Sigmoid colon (tissue), 7 donors: ENCODE measurements around the gene RAB12. TPM values are rescaled to one million over a fixed set of nuclear protein-coding genes. Genes with fewer than 3 reads are reported as not detected.

Experiments
- DNase-seq: peaks from one replicate; pipeline ENCODE4 v3.0.0-alpha.2; 2019
- H3K27ac ChIP-seq, 4 donors: fragments of 200-600 bp; sonication (generic); one replicate each; pipeline ENCODE4 v1.5.1; 2016 to 2019; ENCODE audit warnings: mild to moderate bottlenecking in 1 of 4
- H3K27me3 ChIP-seq, 3 donors: fragments of 200-600 bp; sonication (generic); one replicate each; pipeline ENCODE4 v1.5.1; 2019; ENCODE audit warnings: mild to moderate bottlenecking in 1 of 3
- H3K36me3 ChIP-seq, 4 donors: fragments of 200-600 bp; sonication (generic); one replicate each; pipeline ENCODE4 v1.5.1; 2016 to 2019
- H3K4me1 ChIP-seq, 4 donors: fragments of 200-600 bp; sonication (generic); one replicate each; pipeline ENCODE4 v1.5.1; 2017 to 2019
- H3K4me3 ChIP-seq, 4 donors: fragments of 200-600 bp; sonication (generic); one replicate each; pipeline ENCODE4 v1.5.1; 2017 to 2019; ENCODE audit warnings: mild to moderate bottlenecking in 2 of 4, moderate library complexity in 1 of 4
- H3K9me3 ChIP-seq, 4 donors: fragments of 200-600 bp in 3 of 4; sonication (generic) in 3 of 4; one replicate each; pipeline versions ENCODE4 v1.5.1 to v1.6.1; 2013 to 2019
- EP300 ChIP-seq, 4 donors: sonication (generic); formaldehyde crosslinking; IDR thresholded peaks; one replicate each; pipeline ENCODE4 v1.6.1; 2017; ENCODE audit warnings: antibody characterized with exemption in 4 of 4
- POLR2A ChIP-seq, 2 donors: fragments of 450-650 bp; IDR thresholded peaks; one replicate each; pipeline ENCODE4 v1.6.1; 2016; ENCODE audit warnings: antibody characterized with exemption in 2 of 2, mild to moderate bottlenecking in 2 of 2, moderate library complexity in 2 of 2
- POLR2AphosphoS5 ChIP-seq, 4 donors: sonication (generic); formaldehyde crosslinking; IDR thresholded peaks; one replicate each; pipeline ENCODE4 v1.6.1; 2017; ENCODE audit warnings: antibody characterized with exemption in 4 of 4
- WGBS, 2 donors: extraction: QIAGEN DNeasy Blood & Tissue Kit; methylation state at CpG; one replicate each; pipeline ENCODE4 v1.1.7; 2013; 5-methylcytosine and 5-hydroxymethylcytosine counted together
- intact Hi-C: fragments of 100-400 bp; cut with DNase I; formaldehyde crosslinking; loops from one replicate; pipeline ENCODE4 v1.15.1; 2023
- polyA plus RNA-seq, 3 donors: library from polyadenylated mRNA; stranded (reverse); fragments of 200-250 nt; gene quantifications; one replicate each; pipeline ENCODE4 v1.2.3, GENCODE V29; 2013
- total RNA-seq, 4 donors: library from RNA; depleted of rRNA; stranded (reverse); fragments of >200 nt; gene quantifications; one replicate each; pipeline ENCODE4 v1.1.0, GENCODE V29; 2016
- TF ChIP-seq, protein P1 (sequence below), 4 experiments: fragments of 450-650 bp in 3 of 4; fragments of 200-600 bp in 1 of 4; IDR thresholded peaks; one replicate each; pipeline ENCODE4 v1.5.1; 2016 to 2019; ENCODE audit warnings: antibody characterized with exemption in 4 of 4, mild to moderate bottlenecking in 3 of 4, moderate library complexity in 2 of 4
- donor health status: healthy with polysubstance abuse.
- donor health status: Bipolar disorder and iron deficiency.
- donor health status: healthy.

The RAB12 gene
- total and polyA plus RNA-seq, 7 donors, result 9.2 to 87.8 (median 69.5) TPM

DNA sequence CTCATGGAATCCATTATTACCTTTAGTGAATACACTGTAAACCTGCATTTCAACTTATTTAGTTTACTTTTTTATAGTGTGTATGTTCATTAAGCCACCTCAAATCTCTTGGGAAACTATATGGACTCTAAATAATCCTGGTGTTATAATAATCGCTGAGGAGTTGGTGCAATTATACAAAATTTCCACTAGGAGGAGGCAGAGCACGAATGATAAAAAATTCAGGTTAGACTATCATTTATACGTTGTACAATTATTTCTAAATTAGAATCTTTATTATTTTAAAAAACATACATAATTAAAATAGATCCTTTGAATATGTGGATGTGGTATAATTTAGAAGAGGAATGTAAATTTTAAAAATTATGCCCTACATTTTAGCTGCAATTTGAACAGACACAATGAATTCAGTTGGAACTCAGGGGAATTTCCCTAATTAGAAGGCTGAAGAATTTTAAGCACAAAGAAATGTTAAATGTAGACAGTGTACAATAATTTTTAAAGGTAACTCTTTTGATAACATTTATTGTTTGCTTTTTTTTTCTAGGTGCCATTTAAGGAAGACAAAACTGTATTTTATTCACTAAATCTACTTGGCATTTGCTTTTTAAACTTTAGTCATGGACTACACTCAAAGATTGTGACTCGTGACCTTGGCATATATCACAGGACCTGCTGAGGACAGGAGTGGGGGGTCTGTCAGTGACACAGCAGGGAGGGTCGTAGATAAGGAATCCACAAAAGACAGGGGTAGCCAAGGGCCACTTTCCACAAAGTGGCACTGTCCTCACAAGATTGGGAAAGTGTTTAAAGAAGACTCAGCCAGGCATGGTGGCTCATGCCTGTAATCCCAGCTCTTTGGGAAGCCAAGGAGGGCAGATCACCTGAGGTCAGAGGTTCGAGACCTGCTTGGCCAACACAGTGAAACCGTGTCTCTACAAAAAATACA, 45.5 kb downstream of the RAB12 start:
- intact Hi-C loops, result loop anchor here (5.0 kb wide), 2 partner anchors 38 to 403 kb away; no protein-coding TSS in a partner anchor
- Histone ChIP-seq H3K27me3 (no peaks in the 10 kb centered on the region), H3K9me3 (no peaks in the 10 kb centered on the region), H3K27ac (no peak overlapping the region), H3K4me3 (no peak overlapping the region), H3K4me1 (no peaks in the 10 kb centered on the region), H3K36me3 (no peaks in the 10 kb centered on the region)
- DNase-seq, result no peak
- 34 to 43% methylated on average over 7 of the region's 7 CpGs for WGBS, 2 donors
- TF ChIP-seq, protein P1, sequence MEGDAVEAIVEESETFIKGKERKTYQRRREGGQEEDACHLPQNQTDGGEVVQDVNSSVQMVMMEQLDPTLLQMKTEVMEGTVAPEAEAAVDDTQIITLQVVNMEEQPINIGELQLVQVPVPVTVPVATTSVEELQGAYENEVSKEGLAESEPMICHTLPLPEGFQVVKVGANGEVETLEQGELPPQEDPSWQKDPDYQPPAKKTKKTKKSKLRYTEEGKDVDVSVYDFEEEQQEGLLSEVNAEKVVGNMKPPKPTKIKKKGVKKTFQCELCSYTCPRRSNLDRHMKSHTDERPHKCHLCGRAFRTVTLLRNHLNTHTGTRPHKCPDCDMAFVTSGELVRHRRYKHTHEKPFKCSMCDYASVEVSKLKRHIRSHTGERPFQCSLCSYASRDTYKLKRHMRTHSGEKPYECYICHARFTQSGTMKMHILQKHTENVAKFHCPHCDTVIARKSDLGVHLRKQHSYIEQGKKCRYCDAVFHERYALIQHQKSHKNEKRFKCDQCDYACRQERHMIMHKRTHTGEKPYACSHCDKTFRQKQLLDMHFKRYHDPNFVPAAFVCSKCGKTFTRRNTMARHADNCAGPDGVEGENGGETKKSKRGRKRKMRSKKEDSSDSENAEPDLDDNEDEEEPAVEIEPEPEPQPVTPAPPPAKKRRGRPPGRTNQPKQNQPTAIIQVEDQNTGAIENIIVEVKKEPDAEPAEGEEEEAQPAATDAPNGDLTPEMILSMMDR (IDR thresholded peaks at IDR 0.05), result peak; percentile 52 to 83 (median 80)
- TF ChIP-seq EP300 (IDR thresholded peaks at IDR 0.05), result no peak

DNA sequence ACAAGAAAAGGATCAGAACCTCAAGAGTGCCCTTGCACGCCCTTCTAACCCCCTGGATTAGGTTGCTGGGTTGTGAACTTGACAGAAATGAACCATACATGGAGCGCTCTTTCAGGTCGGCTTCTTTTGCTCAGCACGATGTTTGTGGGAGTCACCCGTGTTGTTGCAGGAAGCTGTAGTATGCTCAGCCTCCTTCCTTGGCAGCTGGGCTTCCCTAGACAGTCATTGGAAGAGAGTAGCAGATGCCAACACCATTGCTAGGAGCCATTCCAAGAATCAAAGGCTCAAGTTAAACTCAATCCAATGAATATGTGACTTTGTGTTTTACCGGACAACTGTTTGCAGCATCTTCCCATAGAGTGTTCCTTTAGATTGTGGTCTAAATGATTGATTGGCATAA, 47.0 kb downstream of the RAB12 start:
- H3K9me3 ChIP-seq, result no peaks in the 10 kb centered on the region

DNA sequence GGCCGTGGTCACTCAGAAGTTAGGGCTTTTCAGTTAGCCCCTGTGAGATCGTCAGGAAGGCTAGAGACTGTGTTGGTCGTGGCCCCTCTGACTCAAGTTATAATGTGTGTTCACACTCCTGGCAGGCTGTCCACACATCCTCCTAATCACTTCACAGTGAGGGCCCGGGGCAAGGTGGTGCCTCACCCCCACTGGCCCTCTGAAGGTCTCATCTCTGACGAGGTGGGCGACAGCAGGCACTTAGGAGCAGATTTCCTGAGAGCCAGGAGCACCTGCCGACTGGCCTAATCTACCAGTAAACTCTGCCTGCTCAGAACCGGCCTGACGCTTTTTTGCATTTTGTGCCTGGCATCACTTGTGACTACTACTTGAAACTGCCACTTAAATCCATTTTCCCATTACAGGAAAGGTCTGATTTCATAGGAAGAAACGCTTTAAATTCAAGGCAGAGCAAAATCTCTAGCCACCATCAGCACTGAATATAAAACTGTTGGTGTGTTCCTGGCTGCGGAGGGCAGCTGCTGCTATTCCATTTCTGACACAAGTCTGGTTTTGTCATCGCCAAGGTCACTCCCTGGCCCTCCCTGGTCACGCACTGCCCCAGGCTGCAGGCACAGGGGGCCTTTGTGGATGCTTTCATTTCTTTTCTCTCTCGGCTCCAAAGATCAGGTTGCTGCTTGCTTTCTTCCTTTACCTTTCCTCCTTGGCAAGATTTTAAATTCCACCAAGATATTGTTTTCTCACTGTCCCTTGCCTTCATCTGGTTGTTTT, 48.0 kb downstream of the RAB12 start:
- intact Hi-C loops, result loop anchor here (2.0 to 5.0 kb wide), 2 partner anchors 332 to 400 kb away; no protein-coding TSS in a partner anchor
- H3K27ac ChIP-seq, result no peak overlapping the region
- DNase-seq, result no peak
- TF ChIP-seq EP300 (IDR thresholded peaks at IDR 0.05), result no peak
- no peak for TF ChIP-seq POLR2A (IDR thresholded peaks at IDR 0.05)
- TF ChIP-seq, protein P1 (IDR thresholded peaks at IDR 0.05), result no peak
- no peak for TF ChIP-seq POLR2AphosphoS5 (IDR thresholded peaks at IDR 0.05)
- H3K9me3 ChIP-seq, result no peaks in the 10 kb centered on the region
- H3K27me3 ChIP-seq, result no peaks in the 10 kb centered on the region
- no peaks in the 10 kb centered on the region for H3K36me3 ChIP-seq
- no peaks in the 10 kb centered on the region for H3K4me1 ChIP-seq
- WGBS, 2 donors, result 76 to 87% methylated on average over 14 of the region's 14 CpGs
- no peak overlapping the region for H3K4me3 ChIP-seq

More for the DNA sequence above, 47.0 kb downstream of the RAB12 start:
- Histone ChIP-seq H3K36me3 (no peaks in the 10 kb centered on the region), H3K4me1 (no peaks in the 10 kb centered on the region), H3K27me3 (no peaks in the 10 kb centered on the region), H3K27ac (no peak overlapping the region), H3K4me3 (no peak overlapping the region)
- WGBS, 2 donors, result 84% methylated on average over 6 of the region's 6 CpGs
- intact Hi-C loops, result loop anchor here (2.0 to 5.0 kb wide), 2 partner anchors 333 to 401 kb away; no protein-coding TSS in a partner anchor
- no peak for DNase-seq
- TF ChIP-seq, protein P1 (IDR thresholded peaks at IDR 0.05), result no peak
- TF ChIP-seq EP300 (IDR thresholded peaks at IDR 0.05), result no peak
- TF ChIP-seq POLR2A (IDR thresholded peaks at IDR 0.05), result no peak
- TF ChIP-seq POLR2AphosphoS5 (IDR thresholded peaks at IDR 0.05), result no peak

DNA sequence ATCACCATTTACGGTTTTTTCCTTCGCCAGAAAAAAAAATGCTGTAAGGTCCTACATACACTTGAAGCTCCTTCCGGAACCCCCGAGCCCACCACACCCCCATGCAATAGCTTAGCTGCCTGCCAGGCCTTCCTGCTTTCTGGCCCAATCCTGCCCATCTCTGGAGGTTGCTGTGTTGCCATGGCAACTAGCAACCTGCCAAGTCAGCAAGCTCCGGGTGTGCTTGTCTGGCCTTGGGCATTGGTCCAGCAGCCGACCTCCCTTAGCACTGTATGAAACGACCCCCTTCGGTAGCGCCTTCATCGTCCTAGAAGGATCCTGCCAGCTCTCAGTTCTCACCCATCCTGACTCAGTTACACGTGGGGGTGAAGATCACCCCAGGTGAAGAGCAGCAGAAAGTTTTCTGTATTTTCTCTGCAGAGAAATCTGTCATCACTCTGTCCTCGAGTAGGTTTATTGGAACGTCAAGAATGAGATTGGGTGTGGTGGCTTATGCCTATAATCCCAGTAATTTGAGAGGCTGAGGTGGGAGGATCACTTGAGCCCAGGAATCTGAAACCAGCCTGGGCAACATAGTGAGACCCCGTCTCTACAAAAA, 48.7 kb downstream of the RAB12 start:
- no peak for DNase-seq
- intact Hi-C loops, result loop anchor here (2.0 to 5.0 kb wide), 2 partner anchors 331 to 399 kb away; no protein-coding TSS in a partner anchor
- TF ChIP-seq POLR2AphosphoS5 (IDR thresholded peaks at IDR 0.05), result no peak
- TF ChIP-seq, protein P1 (IDR thresholded peaks at IDR 0.05), result no peak
- no peak for TF ChIP-seq POLR2A (IDR thresholded peaks at IDR 0.05)
- no peak for TF ChIP-seq EP300 (IDR thresholded peaks at IDR 0.05)
- Histone ChIP-seq H3K4me3 (no peak overlapping the region), H3K9me3 (no peaks in the 10 kb centered on the region), H3K36me3 (no peaks in the 10 kb centered on the region), H3K27me3 (no peaks in the 10 kb centered on the region), H3K27ac (no peak overlapping the region), H3K4me1 (no peaks in the 10 kb centered on the region)
- WGBS, 2 donors, result 47 to 69% methylated on average over 14 of the region's 14 CpGs
